HG03066 (cell line): ENCODE data around the gene CPOX.
"Not testable (repeated sequence)": the region's sequence is repeated elsewhere in the genome, so short reads cannot be mapped to it uniquely, and the experiment has no call there.

Source experiments
- ATAC-seq: cut with Tn5 transposase; IDR thresholded peaks from one replicate; pipeline ENCODE4 v1.9.1; 2021; ENCODE audit warnings: low read depth; ENCODE audit not compliant: unreplicated experiment

CPOX gene

DNA sequence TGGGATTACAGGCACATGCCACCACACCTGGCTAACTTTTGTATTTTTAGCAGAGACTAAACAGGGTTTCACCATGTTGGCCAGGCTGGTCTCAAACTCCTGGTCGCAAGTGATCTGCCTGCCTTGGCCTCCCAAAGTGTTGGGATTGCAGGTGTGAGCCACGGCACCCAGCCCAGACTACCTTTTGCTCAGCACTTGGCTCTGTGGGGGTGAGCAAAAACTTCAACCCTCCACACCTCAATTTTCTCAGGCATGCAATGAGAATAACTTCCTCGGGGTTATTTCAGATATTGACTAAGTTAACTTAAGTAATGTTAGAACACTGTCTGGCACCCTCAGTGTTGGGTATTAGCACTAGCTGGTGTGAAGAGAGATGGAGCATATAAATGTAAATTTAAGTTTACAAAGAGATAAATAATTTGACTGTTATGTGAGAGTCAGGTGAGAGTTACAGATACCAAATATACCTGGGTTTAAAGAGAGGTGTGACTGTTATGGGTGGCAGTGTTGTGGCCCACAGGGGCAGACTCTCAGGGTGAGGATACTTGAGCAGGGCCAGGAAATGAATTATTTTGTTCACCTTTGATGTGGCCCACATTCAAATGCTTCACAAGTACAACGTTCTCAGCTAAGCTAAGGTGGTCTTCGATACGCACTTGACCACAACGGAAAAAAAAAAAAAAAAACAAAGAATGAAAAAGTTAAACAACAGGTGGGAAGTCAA, 29.0 kb downstream of the CPOX start:
- no peak for ATAC-seq

DNA sequence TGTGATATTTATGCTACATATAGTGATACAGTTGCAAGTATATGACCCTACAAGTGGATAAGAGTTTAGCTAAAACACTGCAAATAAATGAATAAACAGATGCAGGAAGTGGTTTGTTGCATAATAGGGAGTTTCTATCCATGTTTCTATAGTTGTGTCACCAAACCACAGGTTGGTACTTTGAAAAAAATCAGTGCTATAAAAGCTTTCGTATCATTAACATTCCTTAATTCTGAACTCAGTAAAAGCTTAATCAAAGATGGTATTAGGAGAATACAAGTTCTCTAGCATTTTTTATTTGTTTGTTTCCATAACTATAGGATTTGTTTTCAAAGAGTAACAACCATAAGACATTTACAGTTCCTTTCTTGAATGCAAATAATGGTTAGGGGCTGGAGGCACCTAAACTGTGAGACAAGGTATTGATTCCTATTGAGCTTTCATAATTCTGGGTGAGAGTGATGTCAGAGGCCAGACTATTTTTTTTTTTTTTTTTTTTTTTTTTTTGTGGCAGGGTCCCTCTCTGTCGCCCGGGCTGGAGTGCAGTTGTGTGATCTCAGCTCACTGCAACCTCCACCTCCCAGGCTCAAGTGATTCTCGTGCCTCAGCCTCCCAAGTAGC, 29.6 kb downstream of the CPOX start:
- peak; percentile 50 for ATAC-seq

DNA sequence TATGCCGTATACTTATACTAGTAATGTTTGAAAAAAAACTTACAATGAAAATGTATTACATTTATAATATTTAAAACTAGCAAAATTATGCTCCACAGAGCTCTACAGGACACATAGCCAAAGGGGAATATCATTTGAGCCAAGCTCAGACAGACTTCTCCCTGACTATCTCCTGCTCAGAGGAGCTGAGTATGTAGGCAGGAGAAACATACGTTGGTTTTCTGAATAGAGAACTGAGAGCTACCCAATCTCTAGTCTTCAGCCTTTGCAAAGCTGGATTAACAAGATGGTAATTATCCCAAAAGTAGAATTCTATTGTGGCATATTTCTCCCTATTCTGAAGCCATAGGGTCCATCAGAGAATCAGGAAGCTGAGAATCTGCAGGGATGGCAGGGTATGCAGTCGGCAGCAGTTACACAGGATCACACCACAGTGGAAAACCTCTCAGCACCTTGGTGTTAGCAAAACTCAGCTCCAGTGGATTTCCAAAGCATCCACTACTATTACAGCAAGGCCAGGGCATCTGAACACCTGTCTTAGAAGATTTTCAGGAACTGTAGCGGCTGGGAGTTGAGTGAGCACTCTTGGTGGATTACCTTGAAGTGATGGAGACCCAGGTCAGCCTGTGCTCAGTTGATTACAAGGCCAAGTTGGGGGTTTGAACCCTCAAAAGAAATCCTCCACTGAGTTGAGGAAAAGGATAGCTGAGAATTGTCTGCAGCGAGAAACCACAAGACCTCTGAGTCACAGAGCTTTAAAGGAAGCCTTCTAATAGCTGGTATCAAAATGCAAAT, 31.5 kb downstream of the CPOX start:
- ATAC-seq = no peak

DNA sequence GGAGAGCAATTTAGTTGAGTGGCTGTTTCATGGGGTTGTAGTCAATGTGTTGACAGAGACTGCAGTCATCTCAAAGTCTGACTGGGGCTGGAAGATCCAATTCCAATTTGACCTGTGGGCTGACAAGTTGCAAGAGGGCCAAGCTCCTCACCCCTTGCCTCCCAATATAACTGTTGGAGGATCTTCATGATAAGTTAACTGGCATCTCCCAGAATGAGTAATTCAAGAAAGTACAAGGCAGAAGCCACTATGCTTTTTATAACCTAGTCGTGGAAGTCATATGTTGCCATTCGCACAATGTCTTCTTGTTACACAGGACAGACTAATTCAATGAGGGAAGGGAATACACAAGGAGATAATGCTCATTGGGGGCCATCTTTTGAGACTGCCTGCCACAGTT, 32.5 kb downstream of the CPOX start:
- no peak for ATAC-seq

DNA sequence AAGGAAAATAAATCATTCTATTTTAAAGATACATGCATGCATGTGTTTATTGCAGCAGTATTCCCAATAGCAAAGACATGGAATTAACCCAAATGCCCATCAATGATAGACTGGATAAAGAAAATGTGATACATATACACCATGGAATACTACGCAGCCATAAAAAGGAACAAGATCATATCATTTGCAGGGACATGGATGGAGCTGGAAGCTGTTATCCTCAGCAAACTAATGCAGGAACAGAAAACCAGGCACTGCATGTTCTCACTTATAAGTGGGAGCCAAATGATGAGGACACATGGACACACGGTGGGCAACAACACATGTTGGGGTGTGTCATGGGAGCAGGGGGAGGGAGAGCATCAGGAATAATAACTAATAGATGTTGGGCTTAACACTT, 33.6 kb downstream of the CPOX start:
- ATAC-seq = not testable (repeated sequence)

DNA sequence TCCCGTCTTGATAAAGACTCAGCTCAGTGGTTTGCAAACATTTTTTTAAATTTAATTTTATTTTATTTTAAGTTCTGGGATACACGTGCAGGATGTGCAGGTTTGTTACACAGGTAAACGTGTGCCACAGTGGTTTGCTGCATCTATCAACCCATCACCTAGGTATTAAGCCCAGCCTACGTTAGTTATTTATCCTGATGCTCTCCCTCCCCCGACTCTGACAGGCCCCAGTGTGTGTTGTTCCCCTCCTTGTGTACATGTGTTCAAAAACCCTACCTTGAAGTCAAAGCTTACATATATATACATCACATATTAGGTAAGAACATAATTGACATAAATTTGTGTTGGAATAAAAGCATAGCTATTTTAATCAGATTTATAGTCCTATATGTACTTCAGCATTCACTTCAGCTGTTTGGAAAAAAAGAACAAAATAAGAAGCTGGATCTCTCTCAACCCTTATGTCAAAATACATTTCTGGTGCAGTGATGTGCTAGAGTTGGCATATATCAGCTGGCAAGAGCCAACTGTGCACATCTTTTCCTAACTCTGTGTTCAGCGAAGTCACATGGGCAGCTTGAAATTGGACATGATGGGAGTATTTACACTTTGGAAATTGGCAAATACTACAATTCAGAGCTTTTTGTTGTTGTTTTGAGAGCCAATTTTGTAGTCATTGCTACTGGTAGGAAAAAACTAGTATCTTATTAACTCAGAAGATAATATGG, 35.1 kb downstream of the CPOX start:
- no peak for ATAC-seq

DNA sequence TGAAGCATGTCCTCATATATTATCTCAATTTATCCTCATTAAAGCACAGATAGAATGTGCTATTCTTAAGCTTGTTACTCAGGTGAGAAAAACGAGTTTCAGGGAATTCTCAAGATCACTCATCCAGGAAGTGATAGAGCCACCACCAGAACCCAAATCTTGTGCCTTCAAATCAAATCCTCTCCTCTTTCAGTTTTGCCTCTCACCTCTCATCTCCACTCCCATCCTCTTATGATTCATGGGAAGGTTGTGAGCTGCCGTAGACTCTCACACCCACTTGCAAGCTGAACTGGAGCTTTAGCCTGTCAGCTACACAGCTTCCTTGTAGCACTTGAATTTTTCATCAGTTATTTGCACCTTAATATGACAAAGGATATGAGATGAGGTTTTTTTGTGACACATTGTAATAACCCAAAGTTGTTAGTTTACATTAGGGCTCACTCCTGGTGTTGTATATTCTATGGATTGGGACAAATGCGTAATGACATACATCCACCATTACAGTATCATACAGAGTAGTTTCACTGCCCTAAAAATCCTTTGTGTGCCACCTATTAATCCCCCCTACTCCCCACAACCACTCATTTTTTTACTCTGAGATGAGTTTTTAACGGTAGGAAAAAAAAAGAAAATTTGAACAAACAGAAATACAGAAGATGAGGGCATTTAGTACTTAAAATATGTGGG, 35.9 kb downstream of the CPOX start:
- no peak for ATAC-seq

DNA sequence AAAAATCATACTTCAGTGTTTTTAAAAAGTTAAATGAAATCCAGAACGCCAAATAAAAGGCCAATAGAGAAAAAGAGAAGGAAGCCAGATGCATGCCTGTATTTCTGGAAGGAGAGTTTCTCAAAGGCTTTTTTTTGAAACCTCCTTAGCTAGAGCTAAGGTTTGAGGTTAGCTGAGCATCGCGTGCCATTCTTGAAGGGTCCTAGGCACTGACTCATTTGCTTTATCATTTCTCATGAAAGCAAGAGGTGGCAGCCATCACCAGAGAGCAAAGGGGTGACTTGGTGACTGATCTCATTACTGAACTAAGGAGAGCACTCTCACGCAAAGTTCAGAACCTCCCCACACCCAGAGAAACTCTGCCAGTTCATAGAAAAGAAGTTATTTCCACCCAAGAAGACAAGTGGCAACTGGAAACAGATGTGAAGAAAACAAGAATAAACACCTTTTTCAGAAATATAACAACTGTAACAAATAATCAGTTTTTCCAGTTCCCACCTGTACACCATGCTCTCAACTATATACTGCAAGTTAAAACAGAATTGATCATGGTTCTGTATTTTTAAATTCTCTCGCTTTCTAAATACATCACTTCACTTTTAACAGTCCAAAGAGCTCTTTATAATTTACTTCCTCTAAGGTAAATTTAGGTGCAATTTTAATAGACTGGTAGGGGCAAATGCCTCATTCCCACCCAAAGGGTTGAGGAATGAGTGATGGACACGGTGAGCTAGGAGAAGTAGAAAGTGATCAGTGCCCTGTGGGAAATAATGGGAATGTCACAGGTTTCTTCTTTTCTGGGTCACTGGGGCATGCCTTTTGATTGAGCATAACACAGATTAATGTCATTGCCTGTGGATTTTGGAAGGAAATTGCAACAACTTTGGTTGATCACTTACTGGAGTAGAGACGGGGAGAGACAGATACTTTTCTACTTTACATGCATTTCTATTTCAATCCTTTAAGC, 37.0 kb downstream of the CPOX start:
- peak; percentile 69 for ATAC-seq

DNA sequence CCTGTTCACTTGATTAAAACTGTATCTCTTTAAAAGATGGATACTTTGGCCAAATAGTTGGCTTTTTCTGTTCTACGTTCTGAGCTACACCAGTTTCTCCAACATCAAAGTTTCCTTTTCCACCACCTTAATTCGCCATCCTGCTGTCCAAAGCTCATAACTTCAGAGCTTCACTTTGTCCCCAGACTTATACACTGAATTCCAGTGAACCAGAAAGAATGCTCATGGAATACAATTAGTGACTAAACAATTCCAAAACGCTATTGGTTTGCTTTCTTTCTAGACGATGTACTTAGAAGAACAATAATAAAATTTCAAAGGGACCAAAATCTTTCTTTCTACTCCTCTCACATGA, 38.4 kb downstream of the CPOX start:
- no peak for ATAC-seq

DNA sequence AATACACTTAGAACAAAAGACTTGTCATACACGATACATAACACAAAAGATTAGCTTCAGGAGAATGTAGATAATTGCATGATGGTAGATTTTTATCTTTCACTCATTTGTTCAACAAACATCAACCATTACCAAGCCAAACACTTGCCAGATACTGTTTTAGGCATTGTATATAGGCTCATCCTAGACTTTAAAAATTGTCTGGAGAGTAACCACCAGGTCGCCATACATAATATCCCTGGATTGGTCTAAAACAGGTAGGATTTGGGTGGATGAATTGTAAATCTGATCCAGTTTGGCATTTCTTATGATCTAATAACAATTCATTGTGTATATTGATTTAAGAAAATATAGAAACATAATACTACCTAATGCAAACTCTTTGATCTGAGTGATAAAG, 38.8 kb downstream of the CPOX start:
- no peak for ATAC-seq

DNA sequence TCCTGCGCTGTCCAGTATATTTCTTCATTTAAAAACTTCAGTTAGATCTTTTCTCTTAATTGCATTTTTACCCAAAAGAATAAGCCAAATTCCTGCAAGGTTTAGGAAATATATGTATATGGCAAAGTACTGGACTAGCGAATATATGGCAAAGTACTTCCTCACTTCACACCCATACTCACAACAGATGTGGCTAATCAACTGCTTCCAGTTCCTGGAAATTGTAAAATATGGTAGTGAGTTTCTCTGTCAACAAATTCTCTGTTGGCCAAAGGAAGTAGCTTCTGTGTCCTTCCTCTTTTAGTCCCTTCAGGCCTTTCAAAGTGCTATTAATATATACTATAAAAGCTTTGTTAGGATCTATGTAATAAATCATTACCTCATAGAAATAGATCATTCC, 39.7 kb downstream of the CPOX start:
- ATAC-seq = no peak

DNA sequence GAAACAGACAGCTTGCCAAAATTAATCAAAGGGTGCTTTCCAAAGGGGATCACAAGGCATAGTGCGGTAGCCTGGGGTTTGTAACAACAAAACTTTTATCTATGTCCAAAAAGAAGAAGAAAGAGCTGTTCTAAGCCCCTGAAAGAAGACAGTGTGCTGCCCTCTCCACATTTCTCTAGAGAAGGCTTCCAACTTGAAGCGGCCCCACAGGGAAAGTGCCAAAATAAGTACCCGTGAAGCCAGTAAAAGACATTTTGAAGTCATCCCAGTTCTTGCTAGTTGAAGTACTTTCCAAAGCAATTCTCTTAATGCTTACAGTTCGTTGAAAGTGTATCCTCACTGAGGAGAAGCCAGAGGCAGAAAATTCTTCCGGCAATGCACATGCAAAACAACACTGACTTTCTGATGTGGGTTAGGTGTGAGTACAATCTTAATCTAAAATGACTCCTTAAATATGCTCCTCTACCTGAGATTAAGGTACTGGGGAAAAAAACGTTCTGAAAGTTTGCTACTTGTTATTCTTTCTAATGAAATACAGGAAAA, 40.3 kb downstream of the CPOX start:
- ATAC-seq = no peak

DNA sequence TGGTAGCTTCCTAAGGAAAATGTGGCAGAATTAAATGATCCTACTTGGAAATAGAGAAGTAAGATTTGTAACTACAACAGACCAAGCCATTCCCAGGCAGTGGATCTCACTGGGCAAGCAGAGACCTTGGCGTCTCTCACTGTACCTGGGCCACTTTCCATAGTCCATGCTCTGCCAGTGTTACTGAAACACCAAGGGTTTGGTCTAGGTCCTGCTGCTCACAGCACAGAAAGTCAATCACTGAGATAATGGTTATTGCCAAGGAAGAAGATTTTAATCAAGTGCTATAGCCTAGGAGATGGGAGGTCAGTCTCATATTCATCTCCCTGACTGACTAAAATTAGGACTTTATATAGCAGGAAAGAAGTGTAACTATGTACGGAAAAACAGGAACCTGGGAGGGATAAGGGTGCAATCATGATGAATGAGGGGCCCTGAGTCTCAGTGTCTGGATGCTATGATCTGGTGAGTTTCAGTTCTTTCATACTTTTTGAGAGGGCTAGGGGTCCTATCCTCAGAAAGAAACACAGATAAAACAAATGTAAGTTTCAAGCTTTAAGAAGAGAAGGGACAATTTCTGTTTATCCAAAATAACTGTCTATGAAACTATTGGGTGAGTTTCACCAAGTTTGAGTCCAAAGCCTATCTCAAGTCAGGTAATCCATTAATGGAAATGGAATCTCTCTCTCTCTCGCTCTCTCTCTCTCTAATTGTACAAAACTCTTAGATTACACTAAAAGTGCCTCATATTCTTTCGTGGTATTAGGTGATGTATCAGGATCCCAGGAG, 41.0 kb downstream of the CPOX start:
- no peak for ATAC-seq

DNA sequence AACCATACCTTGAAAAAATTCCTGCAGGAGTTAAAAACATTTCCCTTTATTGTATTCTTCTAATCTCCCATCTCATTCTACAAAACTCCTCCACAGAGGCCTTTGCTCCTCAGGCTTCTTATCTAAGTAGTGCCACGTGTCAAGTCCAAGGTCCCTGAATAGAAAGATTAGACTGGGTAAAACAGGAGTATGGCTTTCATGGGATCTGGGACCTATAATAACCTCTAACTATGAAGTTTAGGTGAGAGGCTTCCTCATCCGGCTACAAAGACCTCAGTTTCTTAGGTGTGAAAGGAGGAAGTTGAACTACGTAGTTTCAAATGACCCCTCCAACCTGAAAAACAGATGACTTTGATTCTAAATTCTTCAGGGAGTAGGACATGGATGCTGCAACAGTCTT, 41.7 kb downstream of the CPOX start:
- no peak for ATAC-seq

DNA sequence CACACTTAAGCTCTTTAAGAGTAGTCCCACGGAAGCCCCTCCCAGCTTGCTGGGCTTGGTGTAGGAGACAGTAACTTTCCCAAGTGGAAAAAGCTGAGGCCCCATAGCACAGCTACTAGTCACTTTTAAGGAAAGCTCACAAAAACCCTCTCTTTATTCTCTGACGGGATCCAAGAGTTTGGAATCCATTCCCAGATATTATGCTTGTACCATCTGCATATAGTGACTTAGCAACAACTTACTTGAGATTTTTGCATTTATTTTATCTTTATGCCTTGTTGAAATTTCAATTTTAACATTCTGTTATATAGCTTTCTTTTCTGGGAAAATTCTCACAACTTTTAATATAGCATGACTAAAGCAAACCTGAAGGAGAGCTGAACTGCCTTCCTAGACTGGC, 42.2 kb downstream of the CPOX start:
- no peak for ATAC-seq

DNA sequence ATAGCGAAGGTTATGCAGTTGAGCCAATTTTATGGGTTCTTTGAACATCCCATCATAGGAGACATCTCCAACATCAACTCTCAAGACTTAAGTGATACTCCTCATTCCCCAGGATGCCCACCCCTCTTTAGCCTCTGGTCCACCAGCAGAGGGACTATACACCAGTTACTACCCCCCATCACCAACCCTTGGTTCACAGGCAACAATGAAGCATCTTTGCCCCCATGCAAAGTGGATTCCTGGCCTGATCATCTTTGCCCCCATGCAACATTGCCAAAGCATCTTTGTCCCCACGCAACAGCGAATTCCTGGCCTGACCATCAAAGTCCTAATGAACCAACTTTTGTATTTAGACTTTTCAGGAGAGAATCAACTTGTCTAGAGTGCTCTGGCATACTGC, 42.6 kb downstream of the CPOX start:
- no peak for ATAC-seq

DNA sequence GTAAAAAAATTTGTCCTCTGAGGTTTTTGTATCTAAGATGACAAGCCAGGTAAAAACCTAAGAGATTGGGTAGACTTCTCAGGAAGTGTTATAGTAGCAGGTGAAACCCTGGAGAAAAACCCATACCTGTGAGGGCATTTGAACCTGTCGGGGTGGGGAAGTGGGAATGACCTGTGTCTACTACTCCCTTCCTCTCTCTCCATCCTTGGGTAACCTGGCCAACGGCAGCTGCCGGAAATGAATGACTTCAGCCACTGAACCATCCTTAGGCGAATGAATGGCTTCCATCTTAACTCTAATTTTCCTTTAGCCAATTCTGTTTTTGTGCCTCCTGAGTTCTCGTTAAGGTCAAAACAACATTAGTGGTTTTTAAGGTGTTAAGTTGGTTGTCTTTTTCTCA, 44.9 kb downstream of the CPOX start:
- no peak for ATAC-seq

DNA sequence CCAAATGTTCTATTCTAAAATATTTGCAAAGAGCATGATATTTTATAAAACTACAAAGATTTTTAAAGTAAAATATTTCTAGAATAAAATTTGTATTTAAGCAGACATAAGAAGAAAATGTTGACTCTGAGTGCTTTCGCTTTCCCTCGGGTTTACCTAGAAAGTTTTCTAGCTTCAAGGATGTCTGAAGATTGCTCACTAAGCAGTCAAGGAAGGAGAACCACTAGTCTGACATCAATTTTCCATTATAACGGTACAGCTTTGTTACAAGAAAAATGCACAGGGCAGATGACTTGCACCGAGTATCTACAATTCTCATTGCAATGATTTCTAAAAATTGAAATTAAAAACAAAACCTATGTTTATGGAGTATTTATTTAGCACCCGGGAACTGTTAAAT, 47.5 kb downstream of the CPOX start:
- peak; percentile 54 for ATAC-seq
